GM23248 (cell line): ENCODE results near the gene ATG7.

Source experiments
- EZH2 ChIP-seq: fragments of 200-600 bp; sonication (generic); IDR thresholded peaks from 2 replicates; pipeline ENCODE4 v1.6.1; 2018; ENCODE audit warnings: antibody characterized with exemption, mild to moderate bottlenecking; ENCODE audit not compliant: insufficient read depth, poor library complexity, severe bottlenecking
- EZH2phosphoT487 ChIP-seq: fragments of 200-600 bp; sonication (generic); IDR thresholded peaks from 2 replicates; pipeline ENCODE4 v1.6.1; 2018; ENCODE audit warnings: antibody characterized with exemption, moderate library complexity, mild to moderate bottlenecking, low read depth; ENCODE audit not compliant: insufficient read depth

DNA sequence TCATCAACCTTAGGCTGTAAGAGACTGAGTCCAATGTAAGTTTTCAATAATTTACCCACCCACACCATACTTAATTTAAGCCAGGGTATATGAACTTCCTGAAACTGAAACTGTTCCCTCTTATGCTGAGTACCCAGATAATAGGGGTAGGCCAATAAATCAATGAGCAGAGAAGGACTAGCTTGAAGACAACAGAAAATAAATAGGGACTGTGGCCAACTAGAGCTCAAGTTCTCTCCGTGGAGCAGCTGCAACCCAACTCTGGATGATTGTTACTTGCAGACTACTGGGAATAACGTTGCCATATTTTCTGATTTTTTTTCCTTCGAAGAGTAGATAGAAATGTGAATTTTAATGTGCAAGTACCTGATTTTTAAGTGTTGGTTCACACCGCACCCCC lies 128.0 kb downstream of the ATG7 start:
- TF ChIP-seq EZH2phosphoT487 (no peak), EZH2 (no peak)
